Measurements from ENCODE around the gene ADAMTS17. TPM values are rescaled to one million over a fixed set of nuclear protein-coding genes. Genes with fewer than 3 reads are reported as not detected.

The ADAMTS17 gene
- total RNA-seq, 1 donor from 2014 or later = 6.2 TPM

DNA sequence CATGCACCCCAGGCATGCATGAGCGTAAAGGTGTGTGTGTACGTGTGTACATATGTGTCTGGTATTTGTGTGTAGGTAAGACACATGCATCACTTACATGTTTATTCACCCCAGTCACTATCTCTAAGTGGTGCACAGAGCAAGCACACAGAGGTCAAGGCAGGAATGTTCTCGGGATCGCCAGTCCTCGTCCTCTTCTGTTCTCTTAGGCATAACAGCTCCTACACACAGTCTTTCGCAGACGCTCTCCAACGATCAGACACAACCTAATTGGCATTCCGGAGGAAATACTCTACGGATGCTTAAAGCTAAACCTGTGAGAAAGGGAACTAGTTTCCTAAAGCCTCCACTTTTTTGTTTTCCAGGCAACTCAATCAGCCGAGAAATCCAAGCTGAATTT is 95.9 kb downstream of the ADAMTS17 start:
- no peaks in the 10 kb centered on the region for H3K27me3 ChIP-seq
- no peaks in the 10 kb centered on the region for H3K36me3 ChIP-seq
- DNase-seq = no peak
- H3K4me3 ChIP-seq = no peak overlapping the region
- TF ChIP-seq CTCF (IDR thresholded peaks at IDR 0.05) = no peak
- ATAC-seq = no peak
- intact Hi-C loops (cut with DNase I) = no loop called here
- H3K4me1 ChIP-seq = no peaks in the 10 kb centered on the region
- no peak overlapping the region for H3K27ac ChIP-seq
- H3K9me3 ChIP-seq = no peaks in the 10 kb centered on the region

GRCh38 chr15:100245487-100245820 is 96.3 kb downstream of the ADAMTS17 start:
- Histone ChIP-seq H3K4me1 (no peaks in the 10 kb centered on the region), H3K27me3 (no peaks in the 10 kb centered on the region), H3K4me3 (no peak overlapping the region), H3K27ac (no peak overlapping the region), H3K9me3 (no peaks in the 10 kb centered on the region), H3K36me3 (no peaks in the 10 kb centered on the region)
- no peak for DNase-seq
- intact Hi-C loops (cut with DNase I) = no loop called here
- no peak for ATAC-seq
- no peak for TF ChIP-seq CTCF (IDR thresholded peaks at IDR 0.05)

GRCh38 chr15:100244796-100245486 is 96.8 kb downstream of the ADAMTS17 start:
- Histone ChIP-seq H3K4me3 (no peak overlapping the region), H3K9me3 (no peaks in the 10 kb centered on the region), H3K4me1 (no peaks in the 10 kb centered on the region), H3K36me3 (no peaks in the 10 kb centered on the region), H3K27ac (no peak overlapping the region), H3K27me3 (no peaks in the 10 kb centered on the region)
- ATAC-seq = no peak
- intact Hi-C loops (cut with DNase I) = no loop called here
- no peak for TF ChIP-seq CTCF (IDR thresholded peaks at IDR 0.05)
- DNase-seq = no peak

- Histone ChIP-seq H3K9me3 (no peaks in the 10 kb centered on the region), H3K4me3 (no peak overlapping the region), H3K27me3 (no peaks in the 10 kb centered on the region), H3K4me1 (no peaks in the 10 kb centered on the region), H3K36me3 (no peaks in the 10 kb centered on the region), H3K27ac (no peak overlapping the region)
- TF ChIP-seq CTCF (IDR thresholded peaks at IDR 0.05) = no peak
- intact Hi-C loops (cut with DNase I) = no loop called here
- ATAC-seq = no peak
- DNase-seq = no peak
Measured at GRCh38 chr15:100242989-100243388, 98.8 kb downstream of the ADAMTS17 start.

GRCh38 chr15:100241572-100242482 is 99.9 kb downstream of the ADAMTS17 start:
- Histone ChIP-seq H3K36me3 (no peaks in the 10 kb centered on the region), H3K4me3 (no peak overlapping the region), H3K27me3 (no peaks in the 10 kb centered on the region), H3K9me3 (no peaks in the 10 kb centered on the region), H3K27ac (no peak overlapping the region), H3K4me1 (no peaks in the 10 kb centered on the region)
- DNase-seq = no peak
- no peak for ATAC-seq
- intact Hi-C loops (cut with DNase I) = no loop called here
- TF ChIP-seq CTCF (IDR thresholded peaks at IDR 0.05) = no peak
